Trophoblast cell (in vitro differentiated cells and primary cell): ENCODE results near the gene DNAJC21.

Experiments used
- DNase-seq, 2 donors: peaks; one replicate each; pipeline ENCODE4 v3.0.0-alpha.2; 2016
- H2AFZ ChIP-seq: 2 replicates; pipeline ENCODE4 v1.6.1; 2013; ENCODE audit warnings: low read length, moderate library complexity, mild to moderate bottlenecking; ENCODE audit not compliant: insufficient read depth, poor library complexity
- H2AK5ac ChIP-seq: 2 replicates; pipeline ENCODE4 v1.6.1; 2013; ENCODE audit warnings: mild to moderate bottlenecking, low read length
- H2BK120ac ChIP-seq: 2 replicates; pipeline ENCODE4 v1.6.1; 2013; ENCODE audit warnings: low read length, mild to moderate bottlenecking, moderate library complexity; ENCODE audit not compliant: insufficient read depth, poor library complexity
- H2BK12ac ChIP-seq: 2 replicates; pipeline ENCODE4 v1.6.1; 2013; ENCODE audit warnings: mild to moderate bottlenecking, low read length, moderate library complexity
- H2BK5ac ChIP-seq: 2 replicates; pipeline ENCODE4 v1.6.1; 2013; ENCODE audit warnings: low read length, low read depth, moderate library complexity, mild to moderate bottlenecking; ENCODE audit not compliant: poor library complexity
- H3K14ac ChIP-seq: 2 replicates; pipeline ENCODE4 v1.6.1; 2013; ENCODE audit warnings: mild to moderate bottlenecking, low read length
- H3K18ac ChIP-seq: 2 replicates; pipeline ENCODE4 v1.6.1; 2013; ENCODE audit warnings: mild to moderate bottlenecking, low read length
- H3K23ac ChIP-seq: 2 replicates; pipeline ENCODE4 v1.6.1; 2013; ENCODE audit warnings: low read length
- H3K27ac ChIP-seq: 2 replicates; pipeline ENCODE4 v1.5.1; 2013; ENCODE audit warnings: low read depth, mild to moderate bottlenecking, inconsistent platforms, low read length, moderate library complexity
- H3K27me3 ChIP-seq: 2 replicates; pipeline ENCODE4 v1.6.1; 2013; ENCODE audit warnings: inconsistent platforms, mild to moderate bottlenecking, low read length, moderate library complexity; ENCODE audit not compliant: insufficient read depth
- H3K36me3 ChIP-seq, 2 experiments: 1 replicate in 1 of 2; 2 replicates in 1 of 2; pipeline ENCODE4 v1.6.1; 2013; ENCODE audit warnings: low read length in 2 of 2, mild to moderate bottlenecking in 2 of 2, moderate library complexity in 1 of 2; ENCODE audit not compliant: insufficient read depth in 2 of 2, control insufficient read depth in 1 of 2
- H3K4ac ChIP-seq: 2 replicates; pipeline ENCODE4 v1.6.1; 2013; ENCODE audit warnings: low read depth, mild to moderate bottlenecking, low read length, moderate library complexity
- H3K4me1 ChIP-seq, 2 experiments: 1 replicate in 1 of 2; 2 replicates in 1 of 2; pipeline ENCODE4 v1.6.1; 2013; ENCODE audit warnings: low read length in 2 of 2, mild to moderate bottlenecking in 2 of 2, moderate library complexity in 1 of 2; ENCODE audit not compliant: insufficient read depth in 2 of 2, control insufficient read depth in 1 of 2
- H3K4me2 ChIP-seq: 2 replicates; pipeline ENCODE4 v1.6.1; 2013; ENCODE audit warnings: inconsistent platforms, mild to moderate bottlenecking, low read length, moderate library complexity
- H3K4me3 ChIP-seq: 2 replicates; pipeline ENCODE4 v1.5.1; 2013; ENCODE audit warnings: mild to moderate bottlenecking, low read depth, low read length, inconsistent platforms
- H3K79me1 ChIP-seq: one replicate; pipeline ENCODE4 v1.6.1; 2013; ENCODE audit warnings: low read length
- H3K79me2 ChIP-seq: 2 replicates; pipeline ENCODE4 v1.6.1; 2013; ENCODE audit warnings: low read length, mild to moderate bottlenecking; ENCODE audit not compliant: control insufficient read depth, insufficient read depth, poor library complexity
- H3K9ac ChIP-seq: 2 replicates; pipeline ENCODE4 v1.6.1; 2013; ENCODE audit warnings: mild to moderate bottlenecking, low read length
- H3K9me3 ChIP-seq: 2 replicates; pipeline ENCODE4 v1.6.1; 2013; ENCODE audit warnings: low read depth, mild to moderate bottlenecking, control low read depth, inconsistent platforms, low read length; ENCODE audit not compliant: insufficient read depth
- H4K12ac ChIP-seq: 2 replicates; pipeline ENCODE4 v1.6.1; 2013; ENCODE audit warnings: low read depth, mild to moderate bottlenecking, low read length, moderate library complexity
- H4K8ac ChIP-seq: 2 replicates; pipeline ENCODE4 v1.6.1; 2013; ENCODE audit warnings: low read depth, mild to moderate bottlenecking, low read length, moderate library complexity
- H4K91ac ChIP-seq: one replicate; pipeline ENCODE4 v1.6.1; 2013; ENCODE audit warnings: low read depth, mild to moderate bottlenecking, low read length, moderate library complexity
- WGBS: extraction: QIAGEN DNeasy Blood & Tissue Kit; methylation state at CpG from one replicate; pipeline ENCODE4 v1.1.7; 2013; ENCODE audit warnings: missing lambda C conversion rate; ENCODE audit not compliant: insufficient read length, insufficient coverage; ENCODE audit errors: extremely low coverage; 5-methylcytosine and 5-hydroxymethylcytosine counted together

The DNAJC21 gene

GRCh38 chr5:35003018-35003957 is 73.9 kb downstream of the DNAJC21 start:
- H3K4me3 ChIP-seq, result no peak overlapping the region
- H3K9ac ChIP-seq, result no peak overlapping the region
- no peak overlapping the region for H4K8ac ChIP-seq
- no peak overlapping the region for H2BK120ac ChIP-seq
- no peak overlapping the region for H2BK5ac ChIP-seq
- H4K12ac ChIP-seq, result no peak overlapping the region
- H3K27me3 ChIP-seq, result no peaks in the 10 kb centered on the region
- no peaks in the 10 kb centered on the region for H3K9me3 ChIP-seq
- H3K14ac ChIP-seq, result no peak overlapping the region
- H3K23ac ChIP-seq, result no peak overlapping the region
- no peak overlapping the region for H2BK12ac ChIP-seq
- H3K27ac ChIP-seq, result no peak overlapping the region
- H3K79me2 ChIP-seq, result no peaks in the 10 kb centered on the region
- peak; percentile 81 to 95 for DNase-seq
- no peaks in the 10 kb centered on the region for H3K36me3 ChIP-seq
- H3K18ac ChIP-seq, result no peak overlapping the region
- H3K4ac ChIP-seq, result no peak overlapping the region
- no peaks in the 10 kb centered on the region for H3K79me1 ChIP-seq
- no peak overlapping the region for H2AFZ ChIP-seq
- no peak overlapping the region for H3K4me2 ChIP-seq
- no peak overlapping the region for H2AK5ac ChIP-seq
- no peaks in the 10 kb centered on the region for H3K4me1 ChIP-seq
- H4K91ac ChIP-seq, result no peak overlapping the region
- no CpG with 5 or more reads among the region's 18 CpGs for WGBS

GRCh38 chr5:35004200-35004599 is 74.8 kb downstream of the DNAJC21 start:
- H4K91ac ChIP-seq, result no peak overlapping the region

GRCh38 chr5:35004771-35005170 is 75.4 kb downstream of the DNAJC21 start:
- Histone ChIP-seq H3K4me3 (no peak overlapping the region), H3K4ac (no peak overlapping the region), H3K27me3 (no peaks in the 10 kb centered on the region), H3K14ac (no peak overlapping the region), H3K18ac (no peak overlapping the region), H3K9me3 (no peaks in the 10 kb centered on the region), H3K36me3 (no peaks in the 10 kb centered on the region), H3K9ac (no peak overlapping the region), H2BK5ac (no peak overlapping the region), H3K79me2 (no peaks in the 10 kb centered on the region), H2BK12ac (no peak overlapping the region), H2AK5ac (no peak overlapping the region), H2AFZ (no peak overlapping the region), H4K8ac (no peak overlapping the region), H3K4me2 (no peak overlapping the region), H3K23ac (no peak overlapping the region), H2BK120ac (no peak overlapping the region), H3K79me1 (no peaks in the 10 kb centered on the region), H4K12ac (no peak overlapping the region), H3K27ac (no peak overlapping the region), H3K4me1 (no peaks in the 10 kb centered on the region), H4K91ac (no peak overlapping the region)
- no CpG with 5 or more reads among the region's 1 CpG for WGBS
- DNase-seq, result no peak

More at GRCh38 chr5:35004200-35004599, 74.8 kb downstream of the DNAJC21 start:
- Histone ChIP-seq H3K4me3 (no peak overlapping the region), H2AFZ (no peak overlapping the region), H3K9ac (peak overlapping the region; percentile 7), H2AK5ac (no peak overlapping the region), H3K27me3 (no peaks in the 10 kb centered on the region), H4K12ac (no peak overlapping the region), H3K79me2 (no peaks in the 10 kb centered on the region), H2BK120ac (no peak overlapping the region), H4K8ac (no peak overlapping the region), H3K4me1 (no peaks in the 10 kb centered on the region), H2BK12ac (no peak overlapping the region), H3K9me3 (no peaks in the 10 kb centered on the region), H3K27ac (no peak overlapping the region), H3K79me1 (no peaks in the 10 kb centered on the region), H3K23ac (no peak overlapping the region), H3K14ac (no peak overlapping the region), H3K18ac (no peak overlapping the region), H3K4me2 (no peak overlapping the region), H3K36me3 (no peaks in the 10 kb centered on the region), H3K4ac (no peak overlapping the region), H2BK5ac (no peak overlapping the region)
- DNase-seq, result no peak
- WGBS, result no CpG with 5 or more reads among the region's 5 CpGs
